ENCODE measurements around the gene TMCO1. TPM values are rescaled to one million over a fixed set of nuclear protein-coding genes. Genes with fewer than 3 reads are reported as not detected.

TMCO1 gene
- total RNA-seq, 1 donor from 2014 or later: 80.6 TPM

GRCh38 chr1:165772739-165773138 is 4.1 kb upstream of the TMCO1 start:
- H3K4me3 ChIP-seq (ENCODE audit: low read depth, low read length): no peak overlapping the region
- H3K36me3 ChIP-seq (ENCODE audit: control insufficient read depth, insufficient read depth, low read length): no peaks in the 10 kb centered on the region
- DNase-seq (ENCODE audit: low read depth) (no peak), FAIRE-seq (no peak)
- TF ChIP-seq CTCF (IDR thresholded peaks at IDR 0.05; ENCODE audit: insufficient read depth, low read length, severe bottlenecking): no peak
- H3K27me3 ChIP-seq (ENCODE audit: control insufficient read depth, insufficient read depth, low read length): no peaks in the 10 kb centered on the region

- TF ChIP-seq CTCF (IDR thresholded peaks at IDR 0.05; ENCODE audit: insufficient read depth, low read length, severe bottlenecking): no peak
- FAIRE-seq: no peak
- no peak overlapping the region for H3K4me3 ChIP-seq (ENCODE audit: low read depth, low read length)
- H3K36me3 ChIP-seq (ENCODE audit: control insufficient read depth, insufficient read depth, low read length): peaks cover 1% of the 10 kb centered on the region
- DNase-seq (ENCODE audit: low read depth): no peak
- no peaks in the 10 kb centered on the region for H3K27me3 ChIP-seq (ENCODE audit: control insufficient read depth, insufficient read depth, low read length)
These were observed 4.4 kb downstream of the TMCO1 start for GRCh38 chr1:165764277-165764676.

GRCh38 chr1:165763442-165763841 is 5.2 kb downstream of the TMCO1 start:
- FAIRE-seq (no peak), DNase-seq (ENCODE audit: low read depth) (no peak)
- no peak for TF ChIP-seq CTCF (IDR thresholded peaks at IDR 0.05; ENCODE audit: insufficient read depth, low read length, severe bottlenecking)
- Histone ChIP-seq H3K36me3 (ENCODE audit: control insufficient read depth, insufficient read depth, low read length) (peaks cover 1% of the 10 kb centered on the region), H3K27me3 (ENCODE audit: control insufficient read depth, insufficient read depth, low read length) (no peaks in the 10 kb centered on the region), H3K4me3 (ENCODE audit: low read depth, low read length) (no peak overlapping the region)

DNA sequence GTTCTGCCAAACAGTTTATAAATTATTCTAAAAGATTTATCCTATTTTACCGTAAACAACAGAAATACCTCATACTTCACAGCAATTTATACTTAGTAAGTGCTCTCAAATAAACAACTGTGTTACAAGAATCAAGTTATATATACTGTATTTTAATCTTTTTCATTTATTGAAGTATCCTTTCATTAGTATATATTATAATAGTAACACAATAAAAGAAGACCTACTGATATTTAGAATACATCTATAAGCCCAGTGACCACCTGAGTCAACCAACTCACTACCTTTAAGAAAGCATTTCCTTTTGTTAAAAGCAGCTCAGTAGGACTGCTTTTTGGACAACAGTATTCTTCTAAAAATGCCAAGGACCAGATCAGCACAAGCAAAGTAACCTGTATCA is 5.9 kb downstream of the TMCO1 start:
- FAIRE-seq (no peak), DNase-seq (ENCODE audit: low read depth) (no peak)
- H3K36me3 ChIP-seq (ENCODE audit: control insufficient read depth, insufficient read depth, low read length): peaks cover 1% of the 10 kb centered on the region
- no peaks in the 10 kb centered on the region for H3K27me3 ChIP-seq (ENCODE audit: control insufficient read depth, insufficient read depth, low read length)
- no peak overlapping the region for H3K4me3 ChIP-seq (ENCODE audit: low read depth, low read length)
- TF ChIP-seq CTCF (IDR thresholded peaks at IDR 0.05; ENCODE audit: insufficient read depth, low read length, severe bottlenecking): no peak

- DNase-seq (ENCODE audit: low read depth) (no peak), FAIRE-seq (no peak)
- H3K27me3 ChIP-seq (ENCODE audit: control insufficient read depth, insufficient read depth, low read length): no peaks in the 10 kb centered on the region
- TF ChIP-seq CTCF (IDR thresholded peaks at IDR 0.05; ENCODE audit: insufficient read depth, low read length, severe bottlenecking): no peak
- no peak overlapping the region for H3K4me3 ChIP-seq (ENCODE audit: low read depth, low read length)
- H3K36me3 ChIP-seq (ENCODE audit: control insufficient read depth, insufficient read depth, low read length): peaks cover 3% of the 10 kb centered on the region
These were observed 9.6 kb downstream of the TMCO1 start for GRCh38 chr1:165759095-165759494.

DNA sequence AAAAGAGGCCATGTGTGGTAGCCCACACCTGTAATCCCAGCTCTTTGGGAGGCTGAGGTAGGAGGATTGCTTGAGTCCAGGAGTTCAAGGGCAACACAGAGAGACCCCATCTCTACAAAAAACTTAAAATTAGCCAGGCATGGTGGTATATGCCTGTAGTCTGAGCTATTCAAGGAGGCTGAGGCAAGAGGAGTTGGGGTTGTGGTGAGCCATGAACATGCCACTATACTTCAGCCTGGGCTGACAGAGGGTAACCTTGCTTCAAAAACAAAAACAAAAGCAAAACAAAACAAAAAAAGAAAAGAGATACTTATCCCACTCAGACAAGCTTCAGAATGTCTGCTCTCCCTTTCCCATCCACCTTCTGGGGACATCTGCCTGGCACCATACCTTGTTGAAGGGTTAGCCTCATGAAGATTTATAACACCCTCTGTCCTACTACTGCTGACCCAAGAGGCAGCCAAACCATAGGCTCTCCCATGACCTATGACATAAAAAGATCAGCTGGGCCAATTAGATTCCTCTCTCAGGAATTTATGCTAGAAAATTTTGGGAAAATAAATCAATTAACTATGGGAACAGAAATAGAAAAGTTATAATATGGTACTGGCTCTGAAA is 13.2 kb downstream of the TMCO1 start:
- peaks cover 1% of the 10 kb centered on the region for H3K36me3 ChIP-seq (ENCODE audit: control insufficient read depth, insufficient read depth, low read length)
- FAIRE-seq: no peak

More for the DNA sequence above, 13.2 kb downstream of the TMCO1 start:
- Histone ChIP-seq H3K27me3 (ENCODE audit: control insufficient read depth, insufficient read depth, low read length) (no peaks in the 10 kb centered on the region), H3K4me3 (ENCODE audit: low read depth, low read length) (no peak overlapping the region)
- no peak for TF ChIP-seq CTCF (IDR thresholded peaks at IDR 0.05; ENCODE audit: insufficient read depth, low read length, severe bottlenecking)
- DNase-seq (ENCODE audit: low read depth): no peak

Measured in bronchial epithelial cell (primary cell).